ENCODE results near the gene TBL1XR1.

- TF ChIP-seq POLR2A (IDR thresholded peaks at IDR 0.05; ENCODE audit: low read length) (no peak), GATA1 (IDR thresholded peaks at IDR 0.05; ENCODE audit: low read depth, low read length) (no peak)
These were observed 135.9 kb downstream of the TBL1XR1 start for GRCh38 chr3:177061369-177061768.
